Measurements from ENCODE around the gene MUC12. TPM values are rescaled to one million over a fixed set of nuclear protein-coding genes. Genes with fewer than 3 reads are reported as not detected.

Gene MUC12
- total RNA-seq, 1 experiment from 2014 or later: 11.5 TPM

- no peaks in the 10 kb centered on the region for H3K79me2 ChIP-seq (ENCODE audit: insufficient read depth, low read length)
- H3K27me3 ChIP-seq (ENCODE audit: insufficient read depth, low read length): no peaks in the 10 kb centered on the region
- no peak overlapping the region for H3K27ac Mint-ChIP-seq
- H4K20me1 ChIP-seq (ENCODE audit: control insufficient read depth, insufficient read depth, insufficient read length): no peaks in the 10 kb centered on the region
- no peak overlapping the region for H2BK120ac ChIP-seq (ENCODE audit: low read depth, low read length, poor library complexity, severe bottlenecking)
- H4K8ac ChIP-seq (replicated peaks; ENCODE audit: insufficient read length, low read depth, low read length): no peak overlapping the region
- H4K91ac ChIP-seq (ENCODE audit: insufficient read length, low read depth, low read length): no peak overlapping the region
- no peak overlapping the region for H3K27ac ChIP-seq (ENCODE audit: insufficient read length, low read depth, low read length)
- no peaks in the 10 kb centered on the region for H3K23me2 ChIP-seq (ENCODE audit: insufficient read length, low read depth, low read length, poor library complexity, severe bottlenecking)
- H3K23ac ChIP-seq (ENCODE audit: insufficient read length, low read depth, low read length): no peak overlapping the region
- no peak overlapping the region for H3K9ac ChIP-seq (ENCODE audit: extremely low read depth, insufficient read length, low read length)
- H3T11ph ChIP-seq (ENCODE audit: low read length): no peak overlapping the region
- H2AK5ac ChIP-seq (ENCODE audit: insufficient read length, low read length): no peak overlapping the region
- no peak overlapping the region for H3K14ac ChIP-seq (ENCODE audit: insufficient read depth, low read length)
- no peaks in the 10 kb centered on the region for H3K9me3 ChIP-seq (ENCODE audit: control insufficient read depth, low read depth, low read length)
- H3K4me3 Mint-ChIP-seq: no peak overlapping the region
- peaks cover 8% of the 10 kb centered on the region; the same call in 1 of the 2 replicates for H3K4me1 ChIP-seq (ENCODE audit: insufficient read depth, low read length)
- H3K4ac ChIP-seq (ENCODE audit: low read depth, low read length): no peak overlapping the region
- H3K4me1 Mint-ChIP-seq: peaks cover 36 to 46% of the 10 kb centered on the region in 2 experiments
- no peak overlapping the region for H2BK5ac ChIP-seq (ENCODE audit: insufficient read length, low read length)
- peaks cover 5 to 12% (median 9%) of the 10 kb centered on the region in 3 experiments for H3K36me3 Mint-ChIP-seq (ENCODE audit: insufficient read depth in 1 of 3, low read depth in 3 of 3)
- no peak for TF ChIP-seq CTCF (conservative IDR thresholded peaks at IDR 0.05)
- no peak for DNase-seq
- H3K4me2 ChIP-seq (ENCODE audit: insufficient read depth, insufficient read length, low read length): no peak overlapping the region
- no CpG with 5 or more reads among the region's 5 CpGs for WGBS (ENCODE audit: extremely low coverage, insufficient read length, low lambda C conversion rate)
- peaks cover 4% of the 10 kb centered on the region; the same call in 1 of the 2 replicates for H3K27me3 Mint-ChIP-seq (ENCODE audit: low read depth)
- no peak overlapping the region for H2BK15ac ChIP-seq (ENCODE audit: low read depth, low read length)
- no peak overlapping the region for H2AFZ ChIP-seq (ENCODE audit: low read length)
- no peaks in the 10 kb centered on the region for H3K79me1 ChIP-seq (ENCODE audit: insufficient read depth, low read depth, low read length, poor library complexity, severe bottlenecking)
- H3K56ac ChIP-seq (ENCODE audit: insufficient read length, low read depth, low read length): no peak overlapping the region
- no peak overlapping the region for H3K18ac ChIP-seq (ENCODE audit: insufficient read length, low read depth, low read length)
- no peak overlapping the region for H2BK20ac ChIP-seq (ENCODE audit: low read depth, low read length, poor library complexity, severe bottlenecking)
- peaks cover 12 to 13% of the 10 kb centered on the region in 2 experiments for H3K9me3 Mint-ChIP-seq
- no peak overlapping the region for H4K5ac ChIP-seq (ENCODE audit: insufficient read length, low read depth, low read length)
- no peak overlapping the region for H2BK12ac ChIP-seq (ENCODE audit: insufficient read length, low read depth, low read length)
Observed at GRCh38 chr7:100947792-100948191, 21.6 kb upstream of the MUC12 start.

All from H9 (cell line).